Hematopoietic multipotent progenitor cell treated with erythropoietin and hydrocortisone succinate and interleukin-3 and kit ligand, for 6 days (in vitro differentiated cells): ENCODE results near the gene STIM1.

Source experiments
- DNase-seq: peaks from one replicate; pipeline ENCODE4 v3.0.0-alpha.2; 2015

The STIM1 gene

DNA sequence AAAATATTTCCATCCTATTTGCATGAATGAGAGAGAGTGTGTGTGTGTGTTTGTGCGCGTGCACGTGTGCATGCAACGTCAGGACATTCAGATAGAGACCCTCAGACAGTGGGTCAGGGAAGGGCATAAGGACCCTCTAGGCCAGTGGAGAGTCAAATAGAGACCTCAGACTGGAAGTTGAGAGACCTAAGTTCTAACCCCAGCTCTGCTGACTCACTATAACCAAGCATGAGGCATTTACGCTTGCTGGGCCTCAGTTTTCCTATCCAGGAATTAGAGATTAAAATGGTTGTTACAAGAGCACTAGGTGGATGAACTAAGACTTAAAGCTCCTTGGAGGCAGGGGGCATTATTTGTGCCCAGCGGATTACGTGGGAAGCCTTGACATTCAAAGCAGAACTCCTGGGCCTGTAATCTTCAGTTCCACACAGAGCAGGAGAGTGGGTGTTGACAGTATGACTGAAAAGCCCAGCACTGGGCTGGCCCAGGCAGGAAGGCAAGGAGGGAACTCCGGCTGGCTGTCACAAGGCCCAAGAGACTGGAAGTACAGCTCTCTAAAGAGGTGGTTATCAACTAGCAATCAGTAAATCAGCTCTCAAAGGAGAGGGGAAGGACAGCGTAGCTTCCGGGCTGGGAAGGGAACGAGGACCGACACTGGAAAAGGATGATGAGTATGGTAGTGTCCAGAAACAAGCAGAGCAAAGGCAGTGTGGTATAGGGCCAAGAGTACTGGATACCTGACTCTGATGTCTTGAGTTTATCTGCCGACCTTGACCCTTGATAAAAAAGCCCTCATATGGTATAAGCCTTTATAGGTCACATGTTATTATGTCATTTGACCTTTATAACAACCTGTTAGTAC is 23.9 kb upstream of the STIM1 start:
- DNase-seq, result peak; percentile 68

DNA sequence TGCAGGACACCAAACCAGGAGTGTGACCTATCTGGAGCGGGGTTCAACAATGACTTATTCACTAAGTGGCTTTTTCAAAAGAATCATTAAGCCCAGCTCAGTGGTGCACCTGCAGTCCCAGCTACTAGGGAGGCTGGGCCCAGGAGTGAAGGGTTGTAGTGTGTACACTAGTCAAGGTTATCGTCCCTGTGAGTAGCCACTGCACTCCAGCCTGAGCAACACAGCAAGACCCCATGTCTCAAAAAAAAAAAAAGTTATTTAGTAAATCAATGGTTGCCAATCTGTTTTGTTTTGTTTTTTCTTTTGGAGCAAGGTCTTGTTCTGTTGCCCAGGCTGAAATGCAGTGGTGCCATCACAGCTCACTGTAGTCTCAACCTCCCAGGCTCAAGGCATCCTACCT is 22.6 kb upstream of the STIM1 start:
- DNase-seq, result no peak

DNA sequence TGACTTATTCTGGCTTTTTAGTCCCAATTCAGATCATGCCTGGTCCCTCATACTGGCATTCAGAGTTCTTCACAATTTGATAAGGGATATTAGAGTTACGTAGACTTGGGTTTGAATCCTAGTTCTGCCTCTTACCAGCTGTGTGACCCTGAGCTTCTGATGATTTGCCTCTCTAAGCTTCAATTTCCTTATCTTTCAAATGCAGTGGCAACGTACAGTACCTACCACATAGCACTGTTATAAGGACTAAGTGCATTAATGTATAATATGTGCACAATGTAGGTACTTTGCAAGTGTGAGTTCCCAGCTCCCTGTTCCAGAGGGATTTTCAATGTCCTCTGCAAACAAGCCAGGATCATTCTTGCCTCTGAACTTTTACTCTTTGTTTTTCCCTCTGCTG is 22.0 kb upstream of the STIM1 start:
- DNase-seq, result peak; percentile 94

DNA sequence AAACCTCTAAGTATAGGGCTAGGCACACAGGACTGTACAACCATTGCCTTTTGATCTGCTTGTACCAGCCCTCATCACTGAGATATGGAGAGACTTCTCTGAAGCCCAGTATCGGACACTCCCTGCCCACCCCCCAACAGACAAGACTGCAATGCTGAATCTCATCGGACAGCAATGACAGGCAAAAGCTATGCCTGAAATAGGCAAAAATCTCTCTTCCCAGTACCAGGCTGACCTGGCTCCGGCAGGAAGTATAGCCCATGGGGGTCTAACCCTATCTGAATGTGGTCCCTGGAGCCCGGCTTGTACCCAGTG is 21.2 kb upstream of the STIM1 start:
- no peak for DNase-seq

DNA sequence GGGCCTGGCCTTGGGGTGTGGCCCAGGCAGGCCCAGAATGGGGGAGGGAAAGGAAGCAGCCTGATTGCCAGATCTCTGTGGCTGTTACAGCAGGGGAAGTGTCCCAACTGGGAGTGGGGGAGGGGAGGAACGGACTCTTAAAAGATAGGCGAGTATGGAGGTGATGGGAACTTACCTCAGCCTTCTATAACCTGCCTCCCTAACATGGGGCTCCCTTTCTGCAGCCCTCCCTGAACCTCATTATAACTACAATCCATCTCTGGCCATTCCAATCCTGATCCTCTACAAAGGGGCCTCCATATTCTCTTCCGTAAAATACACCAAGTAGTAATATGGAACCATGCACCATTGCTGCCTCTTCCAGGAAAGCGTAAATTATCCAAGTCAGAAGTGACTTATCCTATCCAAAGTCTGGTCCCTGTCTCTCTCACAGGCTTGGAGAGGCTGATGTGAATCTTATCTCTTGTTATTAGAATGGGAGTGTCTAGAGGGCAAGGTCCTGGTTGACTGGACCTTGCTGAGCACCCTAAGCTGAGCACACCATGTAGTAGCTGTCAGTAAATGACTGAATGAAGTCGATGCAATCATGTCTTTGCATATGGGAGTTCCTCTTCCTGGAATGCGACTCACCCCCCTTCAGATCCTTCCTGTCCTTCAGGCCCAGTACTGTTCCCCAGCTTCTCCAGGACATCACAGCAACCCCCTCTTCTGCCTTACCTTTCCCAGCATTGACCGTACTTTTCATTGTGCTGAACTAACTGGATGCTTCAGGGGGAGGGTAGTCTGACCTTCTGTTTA is 20.6 kb upstream of the STIM1 start:
- peak; percentile 98 for DNase-seq

- peak; percentile 32 for DNase-seq
Measured at GRCh38 chr11:3835751-3836150, 19.7 kb upstream of the STIM1 start.

DNA sequence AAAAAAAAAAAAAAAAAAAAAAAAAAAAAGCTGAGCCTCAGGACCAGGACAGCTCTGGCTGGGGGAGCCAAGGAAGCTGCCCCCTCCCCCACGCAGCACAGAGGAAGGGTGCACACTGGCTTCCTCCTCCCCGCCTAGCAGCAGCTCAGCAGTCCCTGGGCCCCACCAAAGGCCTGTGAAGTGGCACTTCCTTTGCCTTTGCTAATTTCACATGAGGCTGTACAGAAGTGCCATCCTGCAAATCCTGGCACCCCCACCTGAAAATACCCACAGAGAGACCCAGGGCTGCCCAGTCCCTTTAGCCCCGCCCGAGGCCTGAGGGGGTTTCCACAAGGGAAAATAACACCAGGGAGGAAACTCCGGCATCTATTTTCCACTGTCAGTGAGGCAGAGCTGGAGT is 18.6 kb upstream of the STIM1 start:
- DNase-seq, result peak; percentile 66

- DNase-seq, result peak; percentile 92
Measured at GRCh38 chr11:3837793-3838192, 17.7 kb upstream of the STIM1 start.

DNA sequence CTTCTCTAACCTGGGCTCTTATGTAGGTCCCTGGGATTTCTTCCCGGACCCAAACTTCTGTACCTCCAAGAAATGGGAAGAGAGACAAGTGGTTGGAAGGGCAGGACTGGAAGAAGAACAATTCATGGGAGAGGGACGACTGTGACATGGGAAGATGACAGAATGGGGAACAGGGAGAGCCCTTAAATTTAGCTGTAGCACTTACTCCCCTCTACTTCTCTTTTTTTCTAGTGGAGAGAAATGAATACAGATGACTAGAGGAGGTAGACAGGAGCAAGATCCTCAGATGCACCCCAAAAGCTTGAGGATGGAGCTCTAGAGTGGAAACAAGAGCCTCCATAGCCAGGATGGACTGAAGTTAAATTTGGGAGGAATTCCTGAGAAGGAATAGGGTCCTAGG is 17.0 kb upstream of the STIM1 start:
- DNase-seq, result peak; percentile 36

GRCh38 chr11:3840004-3840869 is 15.2 kb upstream of the STIM1 start:
- DNase-seq, result peak; percentile 55

DNA sequence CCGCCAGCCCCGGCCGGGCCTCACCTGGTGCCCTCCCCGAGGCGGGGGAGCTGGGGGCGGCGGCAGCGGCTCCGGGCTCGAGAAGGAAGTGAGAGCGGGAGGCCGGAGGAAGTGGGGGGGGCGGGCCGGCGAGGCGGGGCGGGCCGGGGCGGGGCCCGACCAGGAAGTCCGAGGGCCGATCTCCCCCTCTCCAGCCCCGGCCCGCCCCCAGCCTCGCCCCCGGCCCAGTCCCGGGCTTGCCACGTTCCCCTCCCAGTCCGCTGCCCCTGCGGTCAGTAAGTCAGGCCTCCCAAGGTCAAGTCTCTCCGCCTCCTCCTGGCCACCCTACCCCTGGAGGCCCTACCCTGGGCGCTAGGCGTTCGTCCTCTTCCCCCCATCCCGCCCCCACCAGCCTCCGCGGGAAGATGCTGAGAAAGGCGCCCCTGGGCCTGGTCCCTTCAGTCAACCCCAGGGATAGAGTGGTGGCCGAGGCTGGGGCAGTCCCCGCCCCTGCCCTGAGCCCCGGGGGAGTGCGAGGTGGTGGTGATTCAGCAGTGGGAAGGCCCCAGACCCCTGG is 14.5 kb upstream of the STIM1 start, which contains the start of gene RHOG:
TSS of gene RHOG (minus strand) at position 90 of the 556 bp plus-strand sequence. CDS start 12,821 bp downstream, outside the sequence.
- peak; percentile 86 for DNase-seq

DNA sequence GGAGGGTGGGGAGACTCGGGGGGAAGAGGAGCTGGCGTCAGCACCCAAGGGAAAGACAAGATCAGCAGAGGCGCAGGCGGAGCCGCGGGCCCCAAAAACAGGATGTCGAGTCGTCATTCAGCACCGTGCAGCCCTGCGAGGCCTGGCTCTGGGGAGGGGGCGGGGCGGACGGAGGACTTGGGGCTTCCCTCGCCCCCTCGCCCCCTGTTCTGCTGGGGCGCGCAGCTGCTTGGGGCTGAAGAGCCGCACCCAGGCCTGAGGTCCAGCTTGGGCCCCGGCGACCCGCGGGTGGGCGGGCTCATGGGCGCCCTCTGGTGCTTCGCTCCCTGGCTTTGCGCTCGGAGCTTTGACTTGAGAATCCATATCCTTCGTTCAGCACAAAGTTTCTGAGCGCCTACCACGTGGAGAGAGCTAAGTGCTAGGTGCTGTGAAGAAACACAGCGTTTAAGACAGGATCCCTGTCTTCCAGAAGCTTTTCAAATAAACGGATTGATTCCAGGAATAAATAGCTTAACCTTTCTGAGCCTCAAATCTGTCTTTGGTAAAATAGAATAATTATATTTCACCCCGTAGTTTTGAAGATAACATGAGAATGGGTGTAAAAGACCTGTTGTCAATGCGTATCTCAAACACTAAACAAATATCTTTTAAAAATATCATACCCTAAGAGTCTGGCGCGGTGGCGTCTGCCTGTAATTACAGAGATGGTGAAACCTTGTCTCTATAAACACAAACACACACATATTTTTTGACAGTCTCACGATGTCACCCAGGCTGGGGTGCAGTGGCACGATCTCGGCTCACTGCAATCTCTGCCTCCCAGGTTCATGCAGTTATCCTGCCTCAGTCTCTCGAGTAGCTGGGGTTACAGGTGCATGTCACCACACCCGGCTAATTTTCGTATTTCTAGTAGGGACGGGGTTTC is 13.8 kb upstream of the STIM1 start:
- peak; percentile 92 for DNase-seq

- DNase-seq, result no peak
Measured at GRCh38 chr11:3843326-3843725, 12.1 kb upstream of the STIM1 start.

DNA sequence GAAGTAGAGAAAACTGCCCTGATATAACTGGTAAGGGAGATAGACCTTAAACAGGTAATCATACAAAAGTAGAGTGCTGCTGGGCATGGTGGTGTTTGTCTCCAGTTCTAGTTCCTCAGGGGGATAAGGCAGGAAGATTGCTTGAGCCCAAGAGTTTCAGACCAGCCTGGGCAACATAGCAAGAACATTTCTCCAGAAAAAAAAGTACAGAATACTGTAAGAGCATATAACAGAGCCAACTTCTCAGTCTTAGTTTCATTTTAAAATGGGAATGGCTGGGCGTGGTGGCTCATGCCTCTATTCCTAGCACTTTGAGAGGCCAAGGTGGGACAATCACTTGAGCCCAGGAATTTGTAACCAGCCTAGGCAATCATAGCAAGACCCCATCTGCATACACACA is 10.2 kb upstream of the STIM1 start:
- DNase-seq, result no peak

DNA sequence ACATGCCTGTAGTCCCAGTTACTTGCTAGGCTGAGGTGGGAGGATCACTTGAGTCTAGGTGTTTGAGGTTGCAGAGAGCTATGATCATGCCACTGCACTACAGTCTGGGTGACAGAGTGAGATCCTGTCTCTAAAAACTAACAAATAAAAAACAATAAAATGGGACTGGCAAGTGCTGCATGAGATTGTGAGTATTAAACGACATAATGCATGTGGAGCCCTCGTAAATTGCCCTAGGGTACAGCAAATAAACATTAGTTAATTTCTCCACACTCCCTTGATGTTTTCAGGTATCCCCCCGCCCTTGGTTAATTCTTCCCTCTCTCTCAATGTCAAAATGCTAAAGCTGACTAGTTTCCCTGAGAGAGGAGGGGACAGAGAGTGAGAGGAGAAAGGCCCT is 9.8 kb upstream of the STIM1 start:
- DNase-seq, result no peak

GRCh38 chr11:3849297-3849874 is 6.1 kb upstream of the STIM1 start:
- DNase-seq, result peak; percentile 84

- DNase-seq, result no peak
Measured at GRCh38 chr11:3853545-3853842, 2.0 kb upstream of the STIM1 start.

DNA sequence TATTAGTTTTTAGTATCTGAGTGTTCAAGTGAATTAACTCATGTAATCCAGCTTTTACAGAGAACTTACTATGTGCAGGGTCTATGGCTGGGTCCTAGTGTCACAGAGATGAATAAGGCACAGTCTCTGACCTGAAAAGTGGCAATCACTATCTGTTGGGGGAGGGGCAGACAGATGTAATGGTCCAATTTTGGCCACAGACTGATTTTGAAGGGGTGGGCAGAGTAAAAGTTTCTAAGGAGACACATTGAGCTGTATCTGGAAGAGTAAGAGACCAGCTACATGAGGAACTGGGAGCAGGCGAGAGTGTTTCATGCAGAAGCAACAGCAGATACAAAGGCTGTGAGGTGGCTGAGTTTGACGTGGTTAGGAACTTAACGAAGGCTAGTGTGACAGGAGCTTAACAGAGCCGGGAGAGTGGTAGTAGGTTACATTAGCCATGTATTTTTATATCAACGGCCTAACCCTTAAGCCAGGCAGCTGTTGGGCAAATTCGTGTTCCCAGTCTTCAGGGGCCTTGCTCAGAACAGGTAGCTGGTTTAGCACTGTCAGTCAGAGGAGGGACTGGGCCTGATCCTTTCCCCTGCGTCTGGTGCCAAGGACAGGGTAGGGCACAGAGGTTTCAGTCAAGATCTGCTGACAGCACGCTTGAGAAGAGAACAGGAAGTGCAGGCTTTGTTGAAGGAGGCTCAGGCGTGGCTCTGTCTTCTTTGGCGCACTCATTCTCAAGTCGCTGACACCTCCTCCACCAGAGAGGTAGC is 1.4 kb upstream of the STIM1 start:
- peak; percentile 89 for DNase-seq

DNA sequence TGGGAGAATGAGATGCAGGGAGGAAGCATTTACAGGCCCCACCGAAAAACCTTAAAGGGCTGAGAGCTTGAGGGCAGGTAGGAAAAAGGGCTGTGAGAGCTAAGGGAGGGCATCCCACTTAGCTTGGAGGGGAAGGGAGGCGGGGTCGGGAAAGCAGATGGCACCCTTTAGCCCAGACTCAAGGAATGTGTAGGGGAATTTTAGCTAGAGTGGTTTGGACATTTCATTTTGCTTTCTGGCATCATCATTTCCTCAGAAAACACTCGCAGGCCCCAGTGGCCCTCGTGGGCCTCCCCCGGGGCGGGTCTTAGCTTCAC is 846 bp upstream of the STIM1 start:
- DNase-seq, result no peak

DNA sequence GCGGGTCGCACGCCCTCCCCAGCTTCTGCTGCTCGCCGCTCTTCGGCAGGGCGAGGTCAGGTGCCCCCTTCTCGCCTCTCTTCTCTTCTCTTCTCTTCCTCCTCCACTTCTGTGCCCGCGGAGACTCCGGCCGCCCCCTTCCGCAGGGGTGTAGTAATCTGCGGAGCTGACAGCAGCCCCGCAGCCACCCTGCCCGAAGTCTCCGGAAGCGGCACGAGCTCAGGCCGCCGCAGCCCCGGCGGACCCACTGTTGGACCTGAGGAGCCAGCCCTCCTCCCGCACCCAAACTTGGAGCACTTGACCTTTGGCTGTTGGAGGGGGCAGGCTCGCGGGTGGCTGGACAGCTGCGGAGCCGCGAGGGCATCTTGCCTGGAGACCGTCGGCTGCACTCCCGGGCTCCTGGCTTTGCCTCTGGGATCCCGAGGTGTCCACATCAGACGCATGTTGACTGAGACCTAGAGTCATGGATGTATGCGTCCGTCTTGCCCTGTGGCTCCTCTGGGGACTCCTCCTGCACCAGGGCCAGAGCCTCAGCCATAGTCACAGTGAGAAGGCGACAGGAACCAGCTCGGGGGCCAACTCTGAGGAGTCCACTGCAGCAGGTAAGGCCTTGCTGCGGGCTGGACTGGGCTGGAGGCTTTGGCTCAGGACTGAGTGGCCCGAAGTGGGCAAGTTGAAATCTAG is 486 bp downstream of the STIM1 start:
- peak; percentile 70 for DNase-seq
